ENCODE results near the gene NTSR1.

The NTSR1 gene

GRCh38 chr20:62694868-62695267, 13.8 kb upstream of the NTSR1 start:
- Histone ChIP-seq H3K4me3 (ENCODE audit: low read length) (no peak overlapping the region), H3K79me2 (ENCODE audit: low read length) (no peaks in the 10 kb centered on the region), H3K9me3 (ENCODE audit: insufficient read depth, low read length) (no peaks in the 10 kb centered on the region), H2AFZ (ENCODE audit: low read depth, low read length) (no peak overlapping the region), H3K4me2 (ENCODE audit: low read length) (no peak overlapping the region), H3K27ac (ENCODE audit: low read length) (no peak overlapping the region), H3K36me3 (replicated peaks; ENCODE audit: low read depth, low read length) (no peaks in the 10 kb centered on the region), H3K9ac (ENCODE audit: low read length) (no peak overlapping the region), H3K4me1 (ENCODE audit: low read length) (no peaks in the 10 kb centered on the region), H4K20me1 (ENCODE audit: insufficient read depth, low read length) (no peaks in the 10 kb centered on the region), H3K27me3 (ENCODE audit: low read depth, low read length) (peaks cover 26% of the 10 kb centered on the region)
- TF ChIP-seq, protein P1, sequence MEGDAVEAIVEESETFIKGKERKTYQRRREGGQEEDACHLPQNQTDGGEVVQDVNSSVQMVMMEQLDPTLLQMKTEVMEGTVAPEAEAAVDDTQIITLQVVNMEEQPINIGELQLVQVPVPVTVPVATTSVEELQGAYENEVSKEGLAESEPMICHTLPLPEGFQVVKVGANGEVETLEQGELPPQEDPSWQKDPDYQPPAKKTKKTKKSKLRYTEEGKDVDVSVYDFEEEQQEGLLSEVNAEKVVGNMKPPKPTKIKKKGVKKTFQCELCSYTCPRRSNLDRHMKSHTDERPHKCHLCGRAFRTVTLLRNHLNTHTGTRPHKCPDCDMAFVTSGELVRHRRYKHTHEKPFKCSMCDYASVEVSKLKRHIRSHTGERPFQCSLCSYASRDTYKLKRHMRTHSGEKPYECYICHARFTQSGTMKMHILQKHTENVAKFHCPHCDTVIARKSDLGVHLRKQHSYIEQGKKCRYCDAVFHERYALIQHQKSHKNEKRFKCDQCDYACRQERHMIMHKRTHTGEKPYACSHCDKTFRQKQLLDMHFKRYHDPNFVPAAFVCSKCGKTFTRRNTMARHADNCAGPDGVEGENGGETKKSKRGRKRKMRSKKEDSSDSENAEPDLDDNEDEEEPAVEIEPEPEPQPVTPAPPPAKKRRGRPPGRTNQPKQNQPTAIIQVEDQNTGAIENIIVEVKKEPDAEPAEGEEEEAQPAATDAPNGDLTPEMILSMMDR (IDR thresholded peaks at IDR 0.05; ENCODE audit: low read depth, low read length), result no peak
- TF ChIP-seq EZH2phosphoT487 (IDR thresholded peaks at IDR 0.05; ENCODE audit: low read depth), result no peak

DNA sequence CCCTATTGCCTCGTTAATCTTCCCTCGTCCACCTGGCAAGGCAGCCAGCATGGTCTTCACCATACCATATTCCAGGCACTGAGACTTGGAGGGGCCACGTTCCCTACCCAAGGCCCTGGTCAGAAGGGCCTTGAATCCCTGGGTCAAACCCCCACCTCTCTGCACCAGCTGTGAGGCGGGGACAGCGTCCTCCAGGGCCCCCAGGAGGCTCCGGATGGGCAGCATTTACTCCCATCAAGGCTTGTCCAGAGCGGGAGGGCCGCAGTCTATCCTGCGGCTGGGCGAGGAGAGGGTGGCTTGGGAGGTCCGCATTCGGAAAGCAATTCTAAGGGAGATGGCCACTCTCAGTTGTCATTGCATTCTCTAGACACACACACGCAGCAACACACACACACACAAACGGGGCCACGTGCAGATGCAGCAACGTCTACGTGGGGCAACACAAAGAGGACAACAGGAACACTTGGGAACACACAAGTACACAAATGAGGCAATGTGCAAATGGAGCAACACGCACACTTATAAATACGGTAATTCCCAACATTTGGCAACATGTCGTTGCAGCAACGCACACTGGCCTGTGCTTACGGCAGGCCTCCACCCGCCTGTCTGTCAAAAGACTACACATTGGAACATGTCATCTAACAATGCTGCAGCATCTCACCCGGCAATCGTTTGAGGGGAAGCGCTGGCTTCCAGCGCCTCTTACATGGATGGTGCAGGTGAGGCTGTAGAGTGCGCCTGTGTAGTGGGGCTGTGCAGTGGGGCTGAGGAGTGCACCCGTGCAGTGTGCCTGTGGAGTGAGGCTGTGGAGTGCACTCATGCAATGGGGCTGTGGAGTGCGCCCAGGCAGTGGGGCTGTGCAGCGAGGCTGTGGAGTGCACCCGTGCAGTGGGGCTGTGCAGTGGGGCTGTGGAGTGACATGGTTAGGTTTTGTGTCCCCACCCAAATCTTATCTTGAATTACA, 12.9 kb upstream of the NTSR1 start:
- H3K79me2 ChIP-seq (ENCODE audit: low read length), result no peaks in the 10 kb centered on the region
- no peak overlapping the region for H3K9ac ChIP-seq (ENCODE audit: low read length)
- no peak overlapping the region for H3K4me2 ChIP-seq (ENCODE audit: low read length)
- H3K9me3 ChIP-seq (ENCODE audit: insufficient read depth, low read length), result no peaks in the 10 kb centered on the region
- H3K36me3 ChIP-seq (replicated peaks; ENCODE audit: low read depth, low read length), result no peaks in the 10 kb centered on the region
- H3K4me3 ChIP-seq (ENCODE audit: low read length), result no peak overlapping the region
- H3K4me1 ChIP-seq (ENCODE audit: low read length), result no peaks in the 10 kb centered on the region
- no peak overlapping the region for H3K27ac ChIP-seq (ENCODE audit: low read length)
- no peak overlapping the region for H2AFZ ChIP-seq (ENCODE audit: low read depth, low read length)
- no peaks in the 10 kb centered on the region for H4K20me1 ChIP-seq (ENCODE audit: insufficient read depth, low read length)
- TF ChIP-seq EZH2phosphoT487 (IDR thresholded peaks at IDR 0.05; ENCODE audit: low read depth), result no peak
- TF ChIP-seq, protein P1 (IDR thresholded peaks at IDR 0.05; ENCODE audit: low read depth, low read length), result no peak
- H3K27me3 ChIP-seq (ENCODE audit: low read depth, low read length), result peaks cover 26% of the 10 kb centered on the region

GRCh38 chr20:62696434-62696957, 12.1 kb upstream of the NTSR1 start:
- H3K36me3 ChIP-seq (replicated peaks; ENCODE audit: low read depth, low read length), result no peaks in the 10 kb centered on the region
- no peaks in the 10 kb centered on the region for H3K79me2 ChIP-seq (ENCODE audit: low read length)
- H3K27ac ChIP-seq (ENCODE audit: low read length), result no peak overlapping the region
- H3K4me1 ChIP-seq (ENCODE audit: low read length), result no peaks in the 10 kb centered on the region
- no peak overlapping the region for H3K4me2 ChIP-seq (ENCODE audit: low read length)
- H4K20me1 ChIP-seq (ENCODE audit: insufficient read depth, low read length), result no peaks in the 10 kb centered on the region
- TF ChIP-seq EZH2phosphoT487 (IDR thresholded peaks at IDR 0.05; ENCODE audit: low read depth), result no peak
- TF ChIP-seq, protein P1 (IDR thresholded peaks at IDR 0.05; ENCODE audit: low read depth, low read length), result no peak
- peaks cover 34% of the 10 kb centered on the region for H3K27me3 ChIP-seq (ENCODE audit: low read depth, low read length)
- no peak overlapping the region for H3K9ac ChIP-seq (ENCODE audit: low read length)
- H3K9me3 ChIP-seq (ENCODE audit: insufficient read depth, low read length), result no peaks in the 10 kb centered on the region
- H2AFZ ChIP-seq (ENCODE audit: low read depth, low read length), result no peak overlapping the region
- no peak overlapping the region for H3K4me3 ChIP-seq (ENCODE audit: low read length)

- Histone ChIP-seq H3K4me2 (ENCODE audit: low read length) (no peak overlapping the region), H3K27ac (ENCODE audit: low read length) (no peak overlapping the region), H3K79me2 (ENCODE audit: low read length) (no peaks in the 10 kb centered on the region), H3K4me3 (ENCODE audit: low read length) (no peak overlapping the region), H3K36me3 (replicated peaks; ENCODE audit: low read depth, low read length) (no peaks in the 10 kb centered on the region), H3K9ac (ENCODE audit: low read length) (no peak overlapping the region), H2AFZ (ENCODE audit: low read depth, low read length) (no peak overlapping the region), H3K27me3 (ENCODE audit: low read depth, low read length) (peaks cover 35% of the 10 kb centered on the region), H3K9me3 (ENCODE audit: insufficient read depth, low read length) (no peaks in the 10 kb centered on the region), H4K20me1 (ENCODE audit: insufficient read depth, low read length) (no peaks in the 10 kb centered on the region), H3K4me1 (ENCODE audit: low read length) (no peaks in the 10 kb centered on the region)
- TF ChIP-seq EZH2phosphoT487 (IDR thresholded peaks at IDR 0.05; ENCODE audit: low read depth), result no peak
These were observed 11.6 kb upstream of the NTSR1 start for GRCh38 chr20:62696989-62697388.

Data from OCI-LY3 (cell line).